GM10248 (cell line): ENCODE data around the gene DYSF.

Experiments
- CTCF ChIA-PET: fragments of 300-600 bp; sonication (Branson Sonifier 250); formaldehyde crosslinking; extraction: SDS; loops from one replicate; lab custom pipeline; 2021; ENCODE audit warnings: antibody characterized with exemption; lab: Yijun Ruan, JAX
- POLR2A ChIA-PET: fragments of 350-650 bp; sonication (Branson Sonifier 250); formaldehyde crosslinking; extraction: SDS; loops from one replicate; lab custom pipeline; 2020; ENCODE audit warnings: antibody characterized with exemption; lab: Yijun Ruan, JAX
- DNase-seq: peaks from one replicate; pipeline ENCODE4 v3.0.0; 2012; ENCODE audit errors: extremely low spot score
- CTCF ChIP-seq: IDR thresholded peaks from 2 replicates; pipeline ENCODE4 v1.5.1; 2012; ENCODE audit warnings: mild to moderate bottlenecking, low read depth; ENCODE audit errors: extremely low read depth, missing control alignments, control extremely low read depth

DYSF gene

GRCh38 chr2:71734620-71735019 is 281.3 kb downstream of the DYSF start:
- DNase-seq = no peak
- no peak for TF ChIP-seq CTCF
- POLR2A ChIA-PET = no interaction called here
- CTCF ChIA-PET = no interaction called here

- ChIA-PET POLR2A (no interaction called here), CTCF (interaction anchor here (0.6 kb wide), 1 partner anchor 10 kb away, joined by 3 read pairs; no protein-coding TSS in a partner anchor)
- no peak for DNase-seq
- TF ChIP-seq CTCF = no peak
These were observed 282.3 kb downstream of the DYSF start for GRCh38 chr2:71735676-71736075.
